HG03378 (cell line): ENCODE data around the gene C9orf50.

Experiments used
- ATAC-seq: cut with Tn5 transposase; IDR thresholded peaks from one replicate; pipeline ENCODE4 v1.9.1; 2021; ENCODE audit warnings: mild to moderate bottlenecking, moderate library complexity; ENCODE audit not compliant: unreplicated experiment

Gene C9orf50

GRCh38 chr9:129572517-129572916, 48.4 kb downstream of the C9orf50 start:
- ATAC-seq, result no peak

GRCh38 chr9:129572052-129572425, 48.9 kb downstream of the C9orf50 start:
- no peak for ATAC-seq

- ATAC-seq, result no peak
Measured at GRCh38 chr9:129571298-129572051, 49.4 kb downstream of the C9orf50 start.

- no peak for ATAC-seq
Measured at GRCh38 chr9:129570450-129571297, 50.2 kb downstream of the C9orf50 start.

GRCh38 chr9:129569502-129570449, 51.1 kb downstream of the C9orf50 start:
- no peak for ATAC-seq

- ATAC-seq, result no peak
Measured at GRCh38 chr9:129568560-129569501, 52.1 kb downstream of the C9orf50 start.

- no peak for ATAC-seq
Measured at GRCh38 chr9:129567842-129568559, 52.9 kb downstream of the C9orf50 start.

- no peak for ATAC-seq
Measured at GRCh38 chr9:129567329-129567728, 53.6 kb downstream of the C9orf50 start.

- ATAC-seq, result no peak
Measured at GRCh38 chr9:129566563-129567266, 54.2 kb downstream of the C9orf50 start.

GRCh38 chr9:129562917-129563316, 58.0 kb downstream of the C9orf50 start:
- ATAC-seq, result no peak

- ATAC-seq, result no peak
Measured at GRCh38 chr9:129562514-129562913, 58.4 kb downstream of the C9orf50 start.
